IMR-90 (cell line): ENCODE measurements around the gene APP. TPM values are rescaled to one million over a fixed set of nuclear protein-coding genes. Genes with fewer than 3 reads are reported as not detected.

Experiments used
- ATAC-seq: fragments of 200-7000 bp; cut with Tn5 transposase; 2 replicates; pipeline ENCODE4 v1.9.1; 2020; ENCODE audit warnings: low read depth, mild to moderate bottlenecking, moderate library complexity
- BruUV-seq: library from RNA; stranded (reverse); fragments of 400-500 nt; replicated peaks from 2 replicates; lab custom pipeline; 2021; lab: Mats Ljungman, UMichigan
- CTCF ChIA-PET: fragments of 300-600 bp; formaldehyde crosslinking; extraction: SDS; loops from one replicate; lab custom pipeline; 2021; ENCODE audit warnings: antibody characterized with exemption; lab: Yijun Ruan, JAX
- POLR2A ChIA-PET: fragments of 300-600 bp; sonication (Branson Sonifier 250); formaldehyde crosslinking; loops from one replicate; lab custom pipeline; 2022; ENCODE audit warnings: antibody characterized with exemption; ENCODE audit not compliant: unreplicated experiment; lab: Charles Lee
- DNase-seq: peaks from one replicate; pipeline ENCODE4 v3.0.0; 2013
- H2AFZ ChIP-seq: replicated peaks from 2 replicates; pipeline ENCODE3; 2013; ENCODE audit warnings: low read length, mild to moderate bottlenecking; ENCODE audit not compliant: poor library complexity
- H2AK5ac ChIP-seq: 2 replicates; pipeline ENCODE4 v1.6.1; 2013; ENCODE audit warnings: low read depth, low read length, inconsistent platforms
- H2AK9ac ChIP-seq: replicated peaks from 2 replicates; pipeline ENCODE3; 2013; ENCODE audit warnings: mild to moderate bottlenecking, low read depth, low read length, moderate library complexity; ENCODE audit not compliant: poor library complexity
- H2BK120ac ChIP-seq: 2 replicates; pipeline ENCODE4 v1.6.1; 2013; ENCODE audit warnings: low read depth, low read length, inconsistent platforms
- H2BK15ac ChIP-seq: 3 replicates; pipeline ENCODE4 v1.6.1; 2013; ENCODE audit warnings: low read depth, low read length, inconsistent platforms
- H2BK20ac ChIP-seq: 2 replicates; pipeline ENCODE4 v1.6.1; 2013; ENCODE audit warnings: low read depth, mild to moderate bottlenecking, inconsistent platforms, low read length, moderate library complexity
- H2BK5ac ChIP-seq: 2 replicates; pipeline ENCODE4 v1.6.1; 2013; ENCODE audit warnings: mild to moderate bottlenecking, low read depth, low read length, inconsistent platforms; ENCODE audit not compliant: poor library complexity, severe bottlenecking
- H3K14ac ChIP-seq: replicated peaks from 2 replicates; pipeline ENCODE4 v1.6.1; 2013; ENCODE audit warnings: low read depth, low read length, inconsistent platforms
- H3K18ac ChIP-seq: 2 replicates; pipeline ENCODE4 v1.6.1; 2013; ENCODE audit warnings: low read depth, low read length, control low read depth
- H3K23ac ChIP-seq: 2 replicates; pipeline ENCODE4 v1.6.1; 2013; ENCODE audit warnings: low read depth, low read length, inconsistent platforms
- H3K27ac ChIP-seq: 2 replicates; pipeline ENCODE4 v1.5.1; 2013; ENCODE audit warnings: mild to moderate bottlenecking, control low read depth, low read length; ENCODE audit not compliant: insufficient read depth
- H3K27me3 ChIP-seq: 2 replicates; pipeline ENCODE4 v1.6.1; 2013; ENCODE audit warnings: low read length; ENCODE audit not compliant: control insufficient read depth, insufficient read depth
- H3K36me3 ChIP-seq: 2 replicates; pipeline ENCODE4 v1.6.1; 2013; ENCODE audit warnings: low read length, mixed read lengths; ENCODE audit not compliant: control insufficient read depth, insufficient read depth
- H3K4ac ChIP-seq: 2 replicates; pipeline ENCODE4 v1.6.1; 2013; ENCODE audit warnings: low read depth, low read length, inconsistent platforms
- H3K4me1 ChIP-seq: 2 replicates; pipeline ENCODE4 v1.6.1; 2013; ENCODE audit warnings: low read length, mixed read lengths; ENCODE audit not compliant: control insufficient read depth, insufficient read depth
- H3K4me2 ChIP-seq: 2 replicates; pipeline ENCODE4 v1.6.1; 2013; ENCODE audit warnings: low read depth, mild to moderate bottlenecking, control low read depth, low read length, moderate library complexity
- H3K4me3 ChIP-seq: 2 replicates; pipeline ENCODE4 v1.5.1; 2013; ENCODE audit warnings: low read depth, mild to moderate bottlenecking, control low read depth, low read length, moderate library complexity; ENCODE audit not compliant: insufficient read depth
- H3K56ac ChIP-seq: 2 replicates; pipeline ENCODE4 v1.6.1; 2013; ENCODE audit warnings: low read length, inconsistent platforms; ENCODE audit not compliant: insufficient read depth; ENCODE audit errors: extremely low read depth
- H3K79me1 ChIP-seq, 2 experiments: 2 replicates each; pipeline ENCODE4 v1.6.1; 2013; ENCODE audit warnings: low read length in 2 of 2, inconsistent platforms in 1 of 2, low read depth in 1 of 2
- H3K9ac ChIP-seq: 2 replicates; pipeline ENCODE4 v1.6.1; 2013; ENCODE audit warnings: low read depth, low read length, control low read depth
- H3K9me1 ChIP-seq: 2 replicates; pipeline ENCODE4 v1.6.1; 2013; ENCODE audit warnings: low read length, inconsistent platforms; ENCODE audit not compliant: insufficient read depth
- H3K9me3 ChIP-seq: 2 replicates; pipeline ENCODE4 v1.6.1; 2013; ENCODE audit warnings: low read length; ENCODE audit not compliant: control insufficient read depth, insufficient read depth
- H4K20me1 ChIP-seq: 2 replicates; pipeline ENCODE4 v1.6.1; 2013; ENCODE audit warnings: low read length, inconsistent platforms; ENCODE audit not compliant: insufficient read depth
- H4K5ac ChIP-seq: 2 replicates; pipeline ENCODE4 v1.6.1; 2013; ENCODE audit warnings: mild to moderate bottlenecking, low read depth, low read length, control low read depth
- H4K8ac ChIP-seq, 2 experiments: 2 replicates each; pipeline ENCODE4 v1.6.1; 2013; ENCODE audit warnings: low read depth in 2 of 2, low read length in 2 of 2, control low read depth in 1 of 2, inconsistent platforms in 1 of 2
- H4K91ac ChIP-seq: 2 replicates; pipeline ENCODE4 v1.6.1; 2013; ENCODE audit warnings: low read depth, low read length, inconsistent platforms; ENCODE audit not compliant: insufficient read depth
- BHLHE40 ChIP-seq: fragments of 150-350 bp; IDR thresholded peaks from 2 replicates; pipeline ENCODE4 v1.6.1; 2016; ENCODE audit warnings: mild to moderate bottlenecking, low read depth, low read length
- CHD1 ChIP-seq: IDR thresholded peaks from 2 replicates; pipeline ENCODE4 v1.6.1; 2012; ENCODE audit warnings: low read depth, low read length, improper control_type of control experiment
- ELK1 ChIP-seq: fragments of 150-350 bp; IDR thresholded peaks from 2 replicates; pipeline ENCODE4 v1.6.1; 2016; ENCODE audit warnings: low read depth, mild to moderate bottlenecking, low read length, moderate library complexity, borderline replicate concordance
- FOS ChIP-seq: fragments of 150-350 bp; IDR thresholded peaks from 2 replicates; pipeline ENCODE4 v1.6.1; 2016; ENCODE audit warnings: low read depth, low read length
- MAFK ChIP-seq: IDR thresholded peaks from 2 replicates; pipeline ENCODE4 v1.6.1; 2012; ENCODE audit warnings: low read depth, low read length, improper control_type of control experiment
- MXI1 ChIP-seq: IDR thresholded peaks from 2 replicates; pipeline ENCODE4 v1.6.1; 2012; ENCODE audit warnings: low read depth, mild to moderate bottlenecking, low read length, moderate library complexity, borderline replicate concordance
- NFE2L2 ChIP-seq: fragments of 150-350 bp; IDR thresholded peaks from 2 replicates; pipeline ENCODE4 v1.6.1; 2016; ENCODE audit warnings: low read depth, mild to moderate bottlenecking, low read length
- RFX5 ChIP-seq: IDR thresholded peaks from 2 replicates; pipeline ENCODE4 v1.8.0; 2012; ENCODE audit warnings: low read depth, mild to moderate bottlenecking, low read length, moderate library complexity
- SMC3 ChIP-seq: fragments of 150-350 bp; IDR thresholded peaks from 2 replicates; pipeline ENCODE4 v1.6.1; 2016; ENCODE audit warnings: low read depth, mild to moderate bottlenecking, antibody characterized with exemption, low read length, moderate library complexity
- USF2 ChIP-seq: fragments of 150-350 bp; IDR thresholded peaks from 2 replicates; pipeline ENCODE4 v1.6.1; 2017; ENCODE audit warnings: mild to moderate bottlenecking, antibody characterized with exemption, low read length, low read depth
- WGBS, 2 experiments: methylation state at CpG; one replicate each; pipeline versions ENCODE4 v1.1.5 to v1.1.7; 2013; ENCODE audit warnings: missing lambda C conversion rate in 2 of 2; ENCODE audit not compliant: insufficient read length in 1 of 2; ENCODE audit errors: extremely low coverage in 2 of 2; 5-methylcytosine and 5-hydroxymethylcytosine counted together
- dilution Hi-C: fragments of 300-500 bp; cut with HindIII; formaldehyde crosslinking; loops from one replicate; pipeline ENCODE4 v1.14.3; 2018; ENCODE audit warnings: low sequenced_read_pairs; ENCODE audit not compliant: unreplicated experiment
- in situ Hi-C: fragments of 300-500 bp; cut with MboI; formaldehyde crosslinking; loops from 3 replicates; pipeline ENCODE4 v1.14.3; 2019; ENCODE audit warnings: low sequenced_read_pairs, inconsistent platforms, mixed read lengths
- intact Hi-C: fragments of 100-400 bp; cut with micrococcal nuclease; formaldehyde crosslinking; loops from 2 replicates; pipeline ENCODE4 v1.10.0; 2022
- polyA plus RNA-seq, 3 experiments: library from polyadenylated mRNA; depleted of rRNA; stranded (reverse); fragments of >200 nt; gene quantifications; 2 replicates each; pipeline ENCODE4 v1.2.3, GENCODE V29; 2012; ENCODE audit warnings: low replicate concordance in 1 of 3
- total RNA-seq: library from RNA; depleted of rRNA; stranded (reverse); fragments of >200 nt; gene quantifications from 2 replicates; pipeline ENCODE4 v1.2.3, GENCODE V29; 2012

APP gene
- total and polyA plus RNA-seq, 2 of the 4 experiments (the other 2 are of a cell fraction), result 191 to 530 TPM

- H3K18ac ChIP-seq, result no peak overlapping the region
- 0 out of 2 replicates have a peak overlapping the region, but pooled peaks have one; percentile 52 for H3K14ac ChIP-seq
- H3K4me1 ChIP-seq, result peaks cover 7% of the 10 kb centered on the region
- no peak overlapping the region for H3K4me3 ChIP-seq
- H3K9me3 ChIP-seq, result no peaks in the 10 kb centered on the region
- 94% methylated on average over 2 of the region's 6 CpGs; no CpG with 5 or more reads in 1 of the 2 experiments for whole genome bisulfite sequencing, 2 experiments
- TF ChIP-seq RFX5 (no peak), MAFK (no peak), SMC3 (no peak), CHD1 (no peak), BHLHE40 (no peak), FOS (no peak), NFE2L2 (no peak), ELK1 (no peak), USF2 (no peak), MXI1 (no peak)
- 0 out of 2 replicates have a peak, but pooled peaks cover 4% of the 10 kb centered on the region for H4K20me1 ChIP-seq
- DNase-seq (no peak), ATAC-seq (no peak)
- H2BK5ac ChIP-seq, result no peak overlapping the region
- peaks cover 8 to 41% of the 10 kb centered on the region in 2 experiments; a peak in 3 of 4 replicates for H3K79me1 ChIP-seq
- H3K9me1 ChIP-seq, result peaks cover 15% of the 10 kb centered on the region
- in situ Hi-C loops (no loop called here), dilution Hi-C loops (no loop called here), intact Hi-C loops (no loop called here)
- ChIA-PET POLR2A (no interaction called here), CTCF (no interaction called here)
- H3K9ac ChIP-seq, result no peak overlapping the region
- no peak overlapping the region; the same call in 1 of the 2 replicates for H3K56ac ChIP-seq
- H2BK120ac ChIP-seq, result no peak overlapping the region
- 0 out of 2 replicates have a peak overlapping the region, but pooled peaks have one; percentile 15 for H3K23ac ChIP-seq
- H2AK5ac ChIP-seq, result peak overlapping the region; percentile 57
- no peaks in the 10 kb centered on the region for H3K27me3 ChIP-seq
- H2AK9ac ChIP-seq, result no peak overlapping the region
- H3K4ac ChIP-seq, result no peak overlapping the region
- H3K27ac ChIP-seq, result no peak overlapping the region
- H4K8ac ChIP-seq, result no peak overlapping the region
- no peak overlapping the region for H4K91ac ChIP-seq
- no peak overlapping the region for H3K4me2 ChIP-seq
- no peak overlapping the region for H2BK15ac ChIP-seq
- no TSS peak for BruUV-seq
- 0 out of 2 replicates have a peak overlapping the region, but pooled peaks have one; percentile 39 for H2BK20ac ChIP-seq
- H4K5ac ChIP-seq, result no peak overlapping the region
- H2AFZ ChIP-seq, result no peak overlapping the region
- peaks cover 2% of the 10 kb centered on the region; the same call in 1 of the 2 replicates for H3K36me3 ChIP-seq
These were observed 243.2 kb downstream of the APP start for GRCh38 chr21:25927195-25927880.
